CD4-positive, alpha-beta T cell treated with Interleukin-17A for 1 hour (primary cell): Measurements from ENCODE around the gene PROK2.
A peak's percentile ranks its signal among the peaks of the same experiment; 100 is the strongest.

Experiments
- DNase-seq: peaks from one replicate; pipeline ENCODE4 v3.0.0-alpha.2; 2020

The PROK2 gene

DNA sequence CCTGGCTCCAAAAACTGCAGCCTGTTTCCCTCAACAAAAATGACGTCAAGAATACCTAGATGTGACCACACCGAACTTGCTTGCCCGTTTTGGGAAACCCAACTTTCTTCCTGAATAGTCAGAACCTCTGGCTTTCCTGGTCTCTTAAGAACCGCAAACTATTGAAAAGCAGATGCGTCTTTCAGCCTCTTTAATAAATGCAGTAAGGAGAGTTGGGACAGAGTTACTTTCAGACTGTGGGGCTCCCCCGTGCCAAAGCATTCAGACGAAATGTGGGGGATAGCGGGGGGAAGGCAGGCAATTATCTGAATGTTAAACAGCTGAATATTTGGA is 1.2 kb upstream of the PROK2 start:
- no peak for DNase-seq

- no peak for DNase-seq
These were observed 726 bp upstream of the PROK2 start for GRCh38 chr3:71785532-71786216.

DNA sequence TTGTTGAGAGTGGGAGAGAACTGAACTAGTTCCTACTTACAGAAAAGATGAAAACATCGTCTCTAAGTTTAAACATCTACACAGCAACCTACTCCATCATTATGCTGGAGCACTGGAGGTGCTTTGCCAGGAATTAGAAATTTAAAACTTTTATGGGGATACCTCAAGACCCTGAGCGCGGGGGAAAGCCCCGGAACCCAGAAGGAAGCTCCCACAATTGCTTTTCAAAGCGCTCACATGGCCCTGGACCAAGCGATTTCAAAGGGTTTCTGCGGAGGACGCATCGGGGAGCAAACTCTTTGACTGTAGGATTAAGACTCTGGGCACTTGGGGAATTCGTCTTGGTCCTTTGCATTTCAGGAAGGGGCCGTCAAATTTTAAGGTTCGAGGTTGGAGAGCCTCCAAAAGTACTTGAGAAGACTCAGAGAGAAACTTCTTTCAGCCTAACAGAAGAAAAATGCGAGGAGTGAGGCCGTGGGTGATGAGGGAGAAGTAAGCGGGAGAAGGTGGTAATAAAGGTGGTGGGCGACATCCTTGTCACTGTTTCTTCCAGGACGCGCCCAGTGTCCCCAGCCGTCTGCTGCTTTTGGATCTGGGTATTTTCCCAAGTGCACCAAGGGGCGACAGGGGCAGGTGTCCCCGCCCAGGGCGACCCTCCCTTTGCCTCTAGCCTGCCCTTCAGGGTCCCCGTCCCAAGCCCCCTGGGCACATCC is 591 bp downstream of the PROK2 start:
- DNase-seq: no peak

DNA sequence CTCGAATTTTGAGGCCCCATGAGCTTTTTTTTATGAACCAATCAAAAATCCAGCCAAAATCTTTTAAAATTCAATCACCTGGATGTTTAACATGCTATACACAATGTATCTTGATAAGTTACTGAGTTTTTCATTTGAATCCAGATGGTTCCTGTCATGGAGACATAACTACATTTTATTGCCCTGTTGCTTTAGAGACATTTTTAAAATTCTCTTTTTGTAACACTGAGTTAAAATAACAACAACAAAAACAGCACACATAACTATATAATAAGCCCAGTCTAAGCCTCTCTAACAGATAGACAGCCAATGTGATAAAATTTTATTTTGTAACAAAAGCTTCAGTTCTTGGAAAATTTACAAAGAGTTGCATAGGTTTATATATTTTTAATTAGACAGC is 1.8 kb downstream of the PROK2 start:
- no peak for DNase-seq

DNA sequence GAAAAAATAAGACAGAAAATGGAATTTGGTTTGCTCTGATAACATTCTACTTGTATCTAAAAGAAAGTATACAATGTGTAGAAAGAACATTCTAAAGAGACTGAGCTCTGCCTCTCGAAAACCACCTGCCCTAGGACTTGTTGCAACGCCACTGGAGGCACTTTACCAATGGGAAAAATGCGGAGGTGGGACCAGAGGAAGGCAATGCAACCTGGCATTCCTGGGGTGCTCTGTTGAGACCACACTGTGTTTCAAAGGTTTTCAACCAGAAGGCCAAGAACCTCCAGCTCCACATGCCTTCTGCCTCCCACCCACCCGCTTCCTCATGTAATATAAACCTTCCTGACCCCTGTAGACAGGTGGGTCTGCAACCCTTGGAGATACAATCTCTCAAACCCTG is 4.5 kb downstream of the PROK2 start:
- no peak for DNase-seq

- peak; percentile 23 for DNase-seq
These were observed 5.1 kb downstream of the PROK2 start for GRCh38 chr3:71779674-71780377.

- no peak for DNase-seq
These were observed 6.6 kb downstream of the PROK2 start for GRCh38 chr3:71778353-71778752.

DNA sequence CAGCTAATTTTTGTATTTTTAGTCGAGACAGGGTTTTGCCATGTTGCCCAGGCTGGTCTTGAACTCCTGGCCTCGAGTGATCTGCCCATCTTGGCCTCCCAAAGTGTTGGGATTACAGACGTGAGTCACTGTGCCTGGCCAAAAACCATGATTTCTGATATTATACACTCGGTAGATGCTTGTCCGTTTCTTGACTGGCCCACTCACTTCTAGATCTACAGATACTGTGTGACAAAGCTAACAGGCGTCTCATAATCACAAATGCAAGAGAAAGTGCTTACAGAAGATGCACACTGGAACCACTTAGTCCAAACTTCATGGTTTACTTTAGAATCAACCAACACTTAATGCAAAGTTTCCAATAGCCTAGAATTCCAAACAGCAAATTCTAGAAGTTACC is 8.4 kb downstream of the PROK2 start:
- DNase-seq: no peak

- no peak for DNase-seq
These were observed 13.1 kb downstream of the PROK2 start for GRCh38 chr3:71771884-71772283.

DNA sequence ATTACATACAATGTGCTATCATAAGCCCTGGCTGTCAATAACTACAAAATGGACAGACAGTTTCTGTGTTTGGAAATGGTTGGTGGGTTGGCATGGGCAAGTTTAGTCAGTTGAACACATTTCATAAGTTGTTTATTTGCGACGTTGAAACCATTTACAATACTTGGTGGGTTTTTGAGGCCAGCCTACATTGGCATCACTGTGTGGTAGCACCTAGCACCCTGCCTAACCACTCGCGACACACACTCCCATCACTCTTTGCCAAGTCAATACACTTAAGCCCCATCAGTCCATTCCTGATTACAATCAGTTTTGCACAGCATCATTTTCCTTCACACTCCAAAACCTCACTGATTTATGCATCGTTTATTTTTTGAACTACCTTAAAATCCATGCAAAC is 13.8 kb downstream of the PROK2 start:
- DNase-seq: no peak

GRCh38 chr3:71763426-71763825 is 21.5 kb downstream of the PROK2 start:
- no peak for DNase-seq

- DNase-seq: no peak
These were observed 24.8 kb downstream of the PROK2 start for GRCh38 chr3:71760140-71760539.

- DNase-seq: no peak
These were observed 25.5 kb downstream of the PROK2 start for GRCh38 chr3:71759401-71759800.

- no peak for DNase-seq
These were observed 26.9 kb downstream of the PROK2 start for GRCh38 chr3:71758091-71758490.

DNA sequence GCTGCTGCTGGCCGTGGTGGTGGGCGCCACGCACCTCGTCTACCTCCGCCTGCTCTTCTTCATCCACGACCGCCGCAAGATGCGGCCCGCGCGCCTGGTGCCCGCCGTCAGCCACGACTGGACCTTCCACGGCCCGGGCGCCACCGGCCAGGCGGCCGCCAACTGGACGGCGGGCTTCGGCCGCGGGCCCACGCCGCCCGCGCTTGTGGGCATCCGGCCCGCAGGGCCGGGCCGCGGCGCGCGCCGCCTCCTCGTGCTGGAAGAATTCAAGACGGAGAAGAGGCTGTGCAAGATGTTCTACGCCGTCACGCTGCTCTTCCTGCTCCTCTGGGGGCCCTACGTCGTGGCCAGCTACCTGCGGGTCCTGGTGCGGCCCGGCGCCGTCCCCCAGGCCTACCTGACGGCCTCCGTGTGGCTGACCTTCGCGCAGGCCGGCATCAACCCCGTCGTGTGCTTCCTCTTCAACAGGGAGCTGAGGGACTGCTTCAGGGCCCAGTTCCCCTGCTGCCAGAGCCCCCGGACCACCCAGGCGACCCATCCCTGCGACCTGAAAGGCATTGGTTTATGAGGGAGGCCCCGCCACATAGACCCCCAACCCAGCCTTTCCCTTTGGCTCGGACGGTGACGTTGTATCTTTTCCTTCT is 30.2 kb downstream of the PROK2 start:
- DNase-seq: no peak

GRCh38 chr3:71753701-71754609 is 31.0 kb downstream of the PROK2 start, which contains the start of gene GPR27:
Gene GPR27 (plus strand): TSS chr3:71753855. CDS start chr3:71754050, 195 bp downstream.
- no peak for DNase-seq

- no peak for DNase-seq
These were observed 31.9 kb downstream of the PROK2 start for GRCh38 chr3:71752831-71753700.

- no peak for DNase-seq
These were observed 33.3 kb downstream of the PROK2 start for GRCh38 chr3:71751602-71752001.

DNA sequence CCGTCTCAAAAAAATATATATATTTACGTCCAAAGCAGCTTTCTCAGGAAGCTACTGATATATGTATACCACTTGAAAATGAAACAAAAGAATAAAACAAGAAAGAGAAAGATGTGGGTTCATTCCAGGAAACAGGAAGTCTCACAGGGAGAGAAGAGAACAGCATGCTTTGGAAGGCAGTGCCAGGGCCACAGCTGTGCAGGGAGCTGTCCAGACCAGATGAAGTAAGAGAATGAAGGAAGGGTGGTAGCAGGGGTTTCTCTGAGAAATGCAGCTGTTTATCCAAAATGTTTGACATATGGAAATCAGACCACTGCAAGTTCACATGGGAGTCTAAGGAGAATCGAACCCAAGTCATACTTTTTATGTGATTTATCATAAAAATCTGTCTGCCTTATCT is 40.2 kb downstream of the PROK2 start:
- no peak for DNase-seq

GRCh38 chr3:71742621-71743020 is 42.3 kb downstream of the PROK2 start:
- no peak for DNase-seq

DNA sequence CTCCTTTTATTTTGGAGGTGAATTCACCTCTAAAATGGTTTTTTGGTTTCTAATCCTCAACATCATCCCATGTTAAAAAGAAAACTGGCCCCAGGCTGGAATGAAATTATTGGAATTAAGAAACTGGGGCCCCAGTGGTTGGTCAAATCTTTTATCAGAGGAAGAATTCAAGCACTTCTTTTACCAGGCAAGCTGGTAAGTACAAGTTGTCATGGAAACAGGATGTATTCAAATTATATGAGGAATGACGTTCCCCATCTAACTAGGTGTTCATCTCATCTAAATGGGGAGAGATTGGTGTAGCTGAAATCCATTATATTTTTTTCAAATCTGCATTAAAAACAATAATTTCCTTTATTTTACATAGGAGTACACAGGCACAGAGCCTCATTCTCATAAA is 50.1 kb downstream of the PROK2 start:
- DNase-seq: no peak

DNA sequence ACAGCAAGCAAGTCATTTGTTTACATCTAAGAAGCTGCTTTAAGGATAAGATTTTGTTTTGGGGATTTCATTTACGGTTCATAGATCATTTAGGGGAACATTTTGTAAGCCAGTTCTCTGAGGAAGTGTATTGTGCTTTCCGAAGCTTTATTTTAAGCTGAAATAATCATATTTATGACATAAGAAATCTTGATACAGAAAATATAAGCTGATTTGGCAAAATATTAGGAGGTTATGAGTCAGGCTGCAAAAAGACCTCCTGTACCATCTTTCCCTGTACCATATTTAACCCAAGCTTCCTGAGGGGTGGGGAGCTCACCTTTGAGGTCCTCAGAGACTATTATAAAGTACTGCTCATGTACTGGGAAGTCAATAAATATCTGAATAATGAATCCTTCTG is 51.6 kb downstream of the PROK2 start:
- DNase-seq: no peak
